Pons (tissue), 1 donor: Measurements from ENCODE around the gene EMX1.

ENCODE experiments used
- DNase-seq: peaks from one replicate; pipeline ENCODE4 v3.0.0-alpha.2; 2016; ENCODE audit warnings: low spot score

The EMX1 gene

DNA sequence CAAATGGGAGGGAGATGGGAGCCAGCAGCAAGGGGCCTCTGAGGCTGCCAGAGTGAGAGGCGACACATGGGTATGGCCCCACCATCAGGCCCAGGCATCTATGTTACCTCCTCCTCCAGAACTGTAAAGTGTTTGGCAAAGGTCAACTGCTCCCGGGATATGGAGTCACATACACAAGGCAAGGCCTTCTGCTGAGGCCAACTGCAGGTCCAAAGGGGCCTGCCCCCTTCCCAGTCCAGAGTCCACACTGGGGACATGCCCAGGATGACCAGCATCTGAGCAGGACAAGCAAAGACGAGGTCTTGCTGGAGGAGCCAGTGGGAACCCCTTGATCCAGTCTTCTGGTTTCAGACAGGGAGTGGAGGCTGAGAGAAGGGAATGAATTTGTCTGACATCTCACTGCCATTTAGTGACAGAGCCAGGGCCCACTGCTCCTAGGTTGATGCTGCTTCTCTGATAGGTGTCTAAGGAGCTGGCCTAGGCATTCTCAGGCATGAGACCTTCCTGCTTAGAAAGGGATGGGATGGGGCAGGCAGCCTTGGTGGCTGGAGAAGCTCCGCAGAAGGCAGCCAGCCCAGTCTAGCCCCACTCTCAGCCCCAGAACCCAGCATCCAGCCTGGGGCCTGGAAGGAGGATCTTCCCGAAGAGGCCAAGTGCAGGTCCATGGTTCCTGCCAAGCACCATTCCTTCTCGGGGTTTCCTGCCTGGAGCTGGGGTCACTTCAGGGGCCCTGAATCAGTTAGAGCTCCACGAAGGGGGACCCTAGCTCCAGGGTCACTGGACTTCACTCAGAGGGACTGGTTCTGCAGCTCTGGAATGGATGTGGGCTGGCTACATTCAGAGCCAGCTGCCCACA is 26.4 kb downstream of the EMX1 start:
- no peak for DNase-seq

DNA sequence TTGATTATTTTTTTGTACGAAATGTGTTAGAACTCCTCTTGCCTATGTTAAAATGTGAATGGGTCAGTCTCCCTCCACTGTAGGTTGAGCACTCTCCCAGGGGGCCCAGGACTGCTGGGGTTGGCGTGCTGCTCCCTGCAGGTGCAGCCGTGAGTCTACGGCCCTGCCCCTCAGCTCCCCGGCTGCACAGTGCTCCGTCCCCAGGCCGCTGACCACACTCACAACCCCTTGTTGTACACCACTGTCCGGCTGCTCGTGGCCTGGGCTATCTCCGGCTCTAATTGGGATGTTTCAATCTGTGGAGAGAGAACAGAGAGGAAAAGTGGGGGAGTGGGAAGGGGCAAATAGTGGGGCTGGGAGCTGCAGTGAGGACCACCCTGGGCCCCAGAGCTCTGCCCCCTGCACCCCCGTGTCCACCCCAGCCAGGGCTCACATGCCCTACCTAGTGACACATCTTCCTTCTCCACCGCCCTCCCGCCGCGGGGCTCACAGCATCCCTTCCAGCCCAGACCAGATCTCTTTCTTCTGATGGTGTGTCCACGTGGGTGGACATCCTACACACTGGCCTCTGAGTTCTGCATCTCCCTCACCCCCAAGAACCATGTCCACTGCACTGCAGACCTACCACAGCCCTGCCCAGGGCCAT is 27.6 kb downstream of the EMX1 start:
- DNase-seq, result no peak

DNA sequence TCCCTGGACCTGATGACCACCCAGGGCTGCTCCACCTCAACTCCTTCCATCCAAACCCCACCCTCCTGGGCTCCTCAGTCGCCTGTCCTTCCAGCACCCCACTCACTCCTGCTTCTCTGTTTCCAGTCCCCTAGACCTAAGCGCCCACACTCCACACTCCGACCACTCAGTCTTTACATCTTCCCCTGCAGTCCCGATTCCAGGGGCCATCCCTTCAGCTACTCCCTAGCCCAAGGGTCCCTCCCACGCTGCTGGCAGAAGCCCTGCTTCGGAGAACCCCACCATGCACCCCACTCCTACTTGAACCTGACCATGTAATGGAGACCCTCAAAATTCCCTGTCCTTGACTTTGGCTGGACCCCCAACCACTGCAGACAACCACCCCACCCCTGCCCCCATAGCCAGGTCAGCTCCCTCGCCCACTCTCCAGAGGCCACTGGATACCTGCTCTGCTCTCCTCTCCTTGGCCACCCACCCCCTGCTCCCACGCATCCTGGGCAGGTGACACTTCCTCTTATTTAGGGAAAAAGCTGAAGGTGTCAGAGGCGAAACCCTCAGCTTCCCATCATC is 28.2 kb downstream of the EMX1 start:
- DNase-seq, result no peak

DNA sequence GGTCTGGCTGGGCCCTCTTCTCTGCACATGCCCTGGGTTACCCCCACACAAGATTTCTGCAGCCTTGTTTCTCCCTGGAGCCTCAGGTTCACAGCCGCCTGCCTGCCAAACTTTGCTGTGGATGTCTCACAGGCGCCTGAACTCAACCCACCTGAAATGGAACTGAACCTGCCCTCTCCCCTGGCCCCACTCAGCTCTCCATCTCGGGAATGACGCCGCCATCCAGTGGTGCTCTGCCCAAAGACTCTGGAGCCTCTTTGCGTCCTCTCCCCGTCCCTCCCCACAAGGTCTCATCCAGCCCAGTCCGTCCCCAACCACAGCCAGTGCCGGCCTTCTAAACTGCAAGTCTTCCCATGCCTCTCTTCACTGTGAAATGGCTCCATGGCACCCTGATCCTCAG is 29.1 kb downstream of the EMX1 start:
- DNase-seq, result no peak

DNA sequence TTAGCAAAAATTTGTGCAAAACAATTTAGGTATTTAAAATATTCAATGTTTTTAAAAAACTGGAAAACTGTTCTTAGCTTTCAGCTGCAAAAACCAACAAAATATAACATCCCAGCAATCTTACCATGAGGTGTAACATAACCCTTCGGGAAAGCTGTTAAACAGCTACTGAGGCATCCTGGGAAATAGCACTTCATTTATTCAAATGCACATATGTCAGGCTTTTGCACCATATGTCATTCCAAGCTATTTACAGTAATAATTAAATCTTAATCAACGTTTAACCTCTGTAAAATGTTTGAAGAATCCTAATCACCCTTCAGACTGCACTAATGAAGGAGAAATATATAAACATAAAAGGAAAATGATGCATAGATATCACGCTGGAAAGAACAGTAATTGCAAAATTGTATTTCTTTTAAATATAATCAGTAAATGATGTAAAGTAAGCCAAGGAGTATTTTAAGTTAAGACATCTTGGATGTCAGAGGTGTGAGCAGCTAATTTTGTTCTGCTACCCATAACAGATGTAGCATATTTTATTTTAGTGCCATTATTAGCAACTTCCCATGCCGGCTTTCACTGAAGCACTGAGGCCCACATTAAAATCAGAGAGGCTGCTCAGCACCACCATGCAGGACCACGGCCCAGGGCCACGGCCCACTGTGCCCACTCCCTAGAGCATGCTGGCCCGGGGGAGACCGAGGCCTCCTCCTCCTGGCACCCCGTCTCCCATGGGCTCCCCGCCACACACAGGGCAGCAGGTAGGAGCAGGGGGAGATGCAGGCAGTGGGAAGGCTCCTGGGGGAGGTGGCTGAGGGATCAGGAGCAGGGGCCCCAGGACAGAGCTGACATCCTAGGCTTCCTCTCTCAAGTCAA is 30.9 kb downstream of the EMX1 start:
- no peak for DNase-seq

DNA sequence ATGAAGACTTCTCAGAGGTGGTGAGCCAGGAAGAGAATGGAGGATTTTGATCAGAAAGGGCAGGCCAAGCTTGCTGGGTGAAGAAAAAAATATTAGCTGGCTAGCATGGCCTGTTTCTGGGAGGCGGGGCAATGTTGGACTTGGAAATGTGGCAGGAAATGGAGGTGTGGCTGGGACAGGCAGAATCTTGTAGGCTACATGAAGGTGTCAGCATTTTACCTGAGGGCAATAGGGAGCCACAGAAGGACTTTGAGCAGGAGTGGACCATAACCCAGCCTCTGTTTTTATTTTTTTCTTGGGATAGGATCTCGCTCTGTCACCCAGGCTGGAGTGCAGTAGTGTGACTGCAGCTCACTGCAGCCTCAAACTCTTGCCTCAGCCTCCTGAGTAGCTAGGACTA is 31.7 kb downstream of the EMX1 start:
- DNase-seq, result no peak

DNA sequence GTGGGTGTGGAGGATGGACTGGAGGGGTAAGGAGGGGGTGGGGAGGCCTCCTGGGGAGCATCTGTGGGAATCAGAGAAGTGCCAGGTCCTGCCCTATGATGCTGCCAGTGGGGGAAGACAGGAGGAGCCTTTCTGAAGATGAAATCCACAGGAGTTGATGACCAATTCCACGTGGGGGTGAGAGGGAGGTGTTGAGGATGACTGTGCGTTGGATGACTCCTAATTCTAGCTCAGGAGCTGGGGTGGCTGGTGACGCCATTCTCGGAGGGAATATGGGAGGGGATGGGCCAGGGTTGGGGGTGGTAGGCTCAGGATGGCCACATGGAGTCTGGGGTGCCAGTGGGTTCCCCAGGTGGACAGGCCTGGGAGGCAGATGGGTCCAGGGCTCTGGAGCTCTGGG is 32.3 kb downstream of the EMX1 start:
- DNase-seq, result no peak

DNA sequence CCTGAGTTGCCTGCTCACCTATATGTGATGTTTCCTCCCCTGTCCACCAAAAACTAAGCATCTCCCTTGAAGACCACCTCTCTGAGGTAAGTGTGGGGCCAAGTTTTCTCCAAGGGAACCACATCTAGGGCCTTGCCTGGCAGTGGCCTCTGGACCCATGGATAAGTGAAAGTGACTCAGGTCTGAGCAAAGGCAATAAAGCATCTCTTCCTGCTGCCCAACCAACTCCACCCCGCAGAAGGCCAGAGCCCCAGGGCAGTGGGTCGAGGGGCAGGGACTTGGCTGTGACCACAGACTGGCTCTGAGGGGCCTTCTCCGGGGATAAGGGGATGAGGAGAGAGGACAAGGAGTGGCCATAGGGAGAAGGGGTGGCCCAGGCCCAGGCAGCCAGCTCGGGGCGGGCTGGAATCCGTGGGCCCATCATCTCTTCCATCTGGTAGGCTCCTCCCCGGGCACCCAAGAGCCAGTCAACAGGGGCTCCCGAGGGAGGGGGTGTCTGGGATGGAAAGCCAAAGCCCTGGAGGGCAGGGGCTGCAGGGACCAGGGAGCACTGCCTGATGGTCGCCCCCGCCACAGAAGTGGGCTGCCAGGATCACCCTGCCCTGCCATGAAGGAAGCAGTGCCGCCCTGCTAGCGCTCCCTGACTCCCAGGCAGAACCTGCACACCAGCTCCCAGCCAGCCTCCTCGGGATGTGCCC is 33.4 kb downstream of the EMX1 start:
- DNase-seq, result no peak

DNA sequence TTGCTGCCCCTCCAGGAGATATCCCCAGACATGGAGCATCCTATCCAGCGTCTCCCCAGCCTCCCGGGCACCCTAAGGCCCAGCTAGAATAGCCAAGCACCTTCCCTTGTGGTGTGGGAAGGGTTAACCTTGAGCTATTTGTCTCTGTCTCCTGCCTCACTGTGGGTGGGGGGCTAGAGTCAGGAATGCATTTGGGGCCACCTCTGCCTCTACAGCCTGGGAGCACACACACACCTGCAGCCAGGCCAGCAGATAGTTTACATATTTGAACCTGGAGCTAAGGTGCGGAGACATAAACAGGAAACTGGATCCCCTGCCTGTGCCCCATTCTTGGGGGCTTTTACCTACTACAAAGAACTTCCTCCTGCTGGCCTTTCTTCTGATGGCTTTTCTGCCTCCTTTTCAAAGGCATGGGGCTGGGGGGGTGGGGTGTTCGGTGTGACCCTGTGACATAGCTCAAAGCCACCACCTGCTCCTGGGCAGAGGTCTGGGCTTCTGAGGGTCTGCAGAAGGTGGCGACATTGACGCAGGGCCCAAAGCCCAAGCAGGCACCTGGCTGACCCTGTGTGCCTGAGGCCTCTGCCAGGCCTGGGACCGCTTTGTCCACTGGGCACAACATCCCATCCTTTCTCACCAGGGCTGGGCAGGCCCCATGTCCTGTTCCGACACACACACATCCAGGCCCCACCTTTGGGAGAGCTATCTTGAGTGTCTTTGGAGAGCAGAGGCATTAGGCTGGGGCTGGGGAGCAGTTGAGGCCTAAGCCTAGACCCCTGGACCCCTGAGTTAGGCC is 34.2 kb downstream of the EMX1 start:
- no peak for DNase-seq

DNA sequence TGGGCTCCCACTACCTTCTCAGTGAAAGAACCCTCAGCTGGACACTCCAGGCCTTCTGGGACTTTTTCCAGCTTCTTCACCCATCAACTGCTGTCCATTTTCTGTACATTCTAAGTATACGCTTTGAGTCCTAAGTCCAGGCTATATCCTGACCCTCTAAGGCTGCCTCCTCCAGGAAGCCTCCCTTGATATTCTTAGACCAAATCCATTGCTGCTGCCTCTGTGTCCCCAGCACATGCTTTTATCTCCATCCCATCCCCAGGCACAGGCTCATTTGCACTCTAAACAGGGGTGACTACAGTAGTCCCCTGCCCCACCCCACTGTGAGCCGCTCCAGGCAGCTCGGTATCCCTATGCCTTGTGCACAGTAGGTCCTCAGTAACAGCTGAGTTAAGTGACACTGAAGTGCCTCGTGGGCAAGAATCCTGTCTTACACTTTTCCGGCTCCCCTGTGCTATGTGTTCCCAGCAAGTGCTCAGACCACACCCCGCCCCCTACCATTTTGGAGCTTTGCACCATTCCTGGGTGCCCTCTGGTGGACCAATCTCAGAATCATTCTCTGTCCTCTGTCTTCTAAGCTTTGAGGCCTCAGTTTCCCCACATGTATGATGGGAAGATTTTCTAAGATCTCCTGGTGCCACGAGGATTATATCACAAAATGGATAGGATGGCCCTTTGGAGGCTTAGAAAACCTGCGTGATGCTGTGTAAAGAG is 34.9 kb downstream of the EMX1 start:
- no peak for DNase-seq

DNA sequence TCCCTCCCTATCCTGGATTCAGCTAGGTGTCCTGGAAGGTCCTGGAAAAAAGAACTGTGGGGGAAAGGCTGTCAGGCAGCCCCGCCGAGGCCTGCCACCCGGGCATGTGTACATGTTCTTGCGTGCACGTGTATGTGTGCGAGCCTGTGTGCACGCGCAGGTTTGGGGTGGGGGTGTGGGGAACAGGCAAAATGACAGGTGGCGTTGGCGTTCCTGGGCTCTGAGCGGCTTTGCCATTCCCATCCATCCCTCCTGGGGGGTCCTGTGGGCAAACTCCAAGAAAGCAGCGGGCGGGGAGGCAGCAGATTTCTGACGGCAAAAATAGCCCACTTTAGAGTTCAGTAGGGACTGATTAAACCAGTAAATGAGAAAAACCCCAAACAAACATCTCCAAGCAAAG is 35.6 kb downstream of the EMX1 start:
- no peak for DNase-seq

DNA sequence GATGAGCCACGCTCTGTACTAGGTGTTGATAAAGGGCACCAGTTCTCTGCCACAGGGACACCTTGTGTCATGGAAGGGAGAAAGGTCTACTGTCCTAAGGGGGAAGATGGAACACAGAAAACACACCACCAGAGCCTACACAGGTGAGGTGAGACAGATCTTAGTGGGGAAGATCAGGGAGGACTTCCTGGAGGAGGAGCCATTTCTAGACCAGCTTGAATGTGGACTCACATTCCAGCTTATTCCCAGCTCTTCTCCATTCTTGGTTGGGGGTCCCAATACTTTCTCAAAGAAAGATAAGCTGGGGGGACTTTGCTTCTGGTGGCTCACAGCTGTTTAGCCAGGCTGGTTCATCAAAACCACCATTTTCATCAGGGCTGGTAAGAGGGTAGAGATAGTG is 36.2 kb downstream of the EMX1 start:
- DNase-seq, result no peak

DNA sequence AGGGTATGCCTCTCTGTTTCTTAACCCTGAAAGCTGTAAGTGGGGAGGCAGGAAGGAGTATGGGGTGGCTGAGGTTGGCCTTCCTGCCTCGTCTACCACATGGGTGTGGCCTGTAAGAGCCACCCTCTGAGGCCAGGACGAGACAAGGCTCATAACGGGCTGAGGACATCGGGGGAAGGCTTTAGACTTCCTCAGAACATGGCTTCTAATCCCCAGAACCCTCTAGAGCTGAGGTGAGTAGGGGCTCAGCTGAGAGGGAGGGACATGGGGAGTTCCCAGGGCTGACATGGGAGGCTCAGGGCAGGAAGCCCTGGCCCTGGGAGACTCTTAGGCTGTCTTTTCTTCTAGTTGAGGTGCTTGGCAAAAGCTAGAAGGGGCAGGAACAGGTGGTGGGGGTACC is 36.7 kb downstream of the EMX1 start:
- no peak for DNase-seq

DNA sequence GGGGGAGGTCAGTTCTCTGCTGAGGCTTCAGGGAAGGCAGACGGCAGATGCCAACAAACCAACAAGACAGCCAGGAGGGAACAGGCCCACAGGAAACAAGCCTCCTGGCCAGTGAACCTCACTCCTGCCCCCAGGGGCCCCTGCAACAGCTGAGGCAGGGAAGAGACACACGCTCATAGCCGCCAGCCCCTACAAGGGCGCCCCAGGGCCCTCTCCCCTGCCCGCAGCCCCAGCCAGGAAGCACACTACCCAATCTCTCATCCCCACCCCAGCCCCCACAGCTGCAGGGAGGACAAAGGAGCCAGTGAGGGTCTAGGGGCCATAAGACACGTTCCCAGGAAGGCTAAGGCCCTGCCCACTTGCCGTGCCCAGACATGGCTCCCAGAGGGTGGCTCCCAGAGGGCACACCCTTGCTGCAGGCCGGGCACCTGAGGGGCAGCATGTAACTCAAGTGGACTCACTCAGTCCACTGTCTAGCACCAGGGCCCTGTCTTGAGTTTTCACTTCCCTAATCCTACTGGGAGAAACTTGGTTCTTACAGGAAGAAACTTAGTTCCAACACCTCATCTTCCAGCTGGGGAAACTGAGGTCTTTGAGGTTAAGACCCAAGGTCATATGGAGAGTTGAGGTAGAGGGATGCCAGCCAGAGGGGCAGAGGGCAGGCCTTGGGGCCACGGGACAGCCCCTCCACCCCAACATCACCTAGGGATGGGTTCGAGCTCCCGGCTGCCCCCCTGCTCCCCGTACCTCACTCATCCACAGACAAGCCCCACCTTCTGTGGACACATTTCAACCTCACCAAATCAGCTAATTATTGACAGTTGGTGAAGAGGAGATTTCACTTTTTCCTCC is 37.3 kb downstream of the EMX1 start:
- DNase-seq, result no peak

DNA sequence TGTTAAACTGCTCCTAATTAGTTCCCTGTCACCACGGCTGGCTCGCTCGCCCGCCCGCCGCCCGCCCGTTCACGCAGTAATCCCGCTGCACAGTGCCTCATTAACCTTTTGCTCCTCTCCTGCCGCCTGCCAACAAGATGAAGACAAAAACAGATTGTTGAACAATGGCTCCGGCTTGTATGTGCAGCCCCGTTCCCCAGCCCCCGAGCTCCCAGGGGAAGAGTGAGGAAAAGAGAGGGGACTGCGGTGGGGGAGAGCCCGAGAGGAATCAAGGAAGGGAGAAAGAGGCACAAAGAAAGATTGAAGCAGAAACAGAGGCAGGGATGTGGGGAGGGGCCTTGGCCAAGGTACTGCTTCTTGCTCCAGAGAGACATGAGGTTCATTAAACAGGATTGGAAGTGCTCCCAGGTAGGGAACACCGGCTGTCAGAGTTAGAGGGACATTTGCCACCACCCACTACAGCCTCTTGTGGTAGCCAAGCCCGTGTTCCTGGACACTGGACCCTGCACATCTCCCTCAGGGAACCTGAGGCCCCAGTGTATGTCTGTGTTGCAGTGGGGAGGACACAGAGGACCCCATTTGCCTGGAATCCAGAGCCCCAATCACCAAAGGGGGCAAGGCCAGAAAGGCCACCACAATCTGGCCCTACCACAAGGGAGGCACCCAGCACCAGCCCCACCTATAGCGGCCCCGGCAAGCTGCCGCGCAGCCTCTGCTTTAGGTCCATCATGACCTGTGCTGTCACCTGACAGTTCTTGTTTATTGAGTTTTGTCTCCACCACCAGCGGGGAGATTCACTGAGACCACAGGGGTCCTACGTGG is 38.1 kb downstream of the EMX1 start:
- no peak for DNase-seq

DNA sequence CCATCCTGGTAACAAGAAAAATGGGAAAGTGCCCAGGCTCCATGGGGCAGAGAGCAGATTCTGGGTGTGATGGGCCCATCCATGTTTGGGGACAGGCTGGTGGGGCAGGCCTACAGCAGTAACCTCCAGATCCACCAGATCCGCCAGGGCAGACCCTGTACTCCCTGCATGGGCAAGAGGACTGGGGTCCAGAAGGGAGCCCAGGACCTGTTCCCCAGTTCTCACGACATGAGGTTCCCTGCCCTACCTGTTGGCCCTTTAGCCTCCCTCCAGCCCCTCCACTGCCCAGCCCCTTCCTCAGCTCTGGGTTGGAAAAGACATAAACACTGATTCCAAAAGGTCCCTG is 38.7 kb downstream of the EMX1 start:
- DNase-seq, result no peak

DNA sequence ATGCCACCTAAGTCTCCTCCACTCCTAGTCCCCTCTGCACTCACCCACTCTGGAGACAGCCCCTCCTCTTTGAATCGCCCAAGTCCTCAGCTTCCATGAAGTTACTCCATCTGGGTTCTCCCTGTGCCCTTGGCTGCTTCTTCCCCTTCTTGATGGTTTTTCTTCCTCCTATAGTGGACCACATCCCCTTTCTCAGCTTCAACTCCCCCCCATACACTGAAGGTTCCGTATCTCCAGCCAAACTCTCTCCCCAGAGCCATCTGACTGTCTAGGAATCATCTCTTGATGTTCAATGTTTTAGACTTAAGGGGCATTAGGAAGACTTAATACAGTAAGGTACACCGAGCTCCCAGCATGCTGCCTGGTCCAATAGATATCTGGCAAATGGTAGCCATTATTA is 39.6 kb downstream of the EMX1 start:
- DNase-seq, result peak; percentile 69

DNA sequence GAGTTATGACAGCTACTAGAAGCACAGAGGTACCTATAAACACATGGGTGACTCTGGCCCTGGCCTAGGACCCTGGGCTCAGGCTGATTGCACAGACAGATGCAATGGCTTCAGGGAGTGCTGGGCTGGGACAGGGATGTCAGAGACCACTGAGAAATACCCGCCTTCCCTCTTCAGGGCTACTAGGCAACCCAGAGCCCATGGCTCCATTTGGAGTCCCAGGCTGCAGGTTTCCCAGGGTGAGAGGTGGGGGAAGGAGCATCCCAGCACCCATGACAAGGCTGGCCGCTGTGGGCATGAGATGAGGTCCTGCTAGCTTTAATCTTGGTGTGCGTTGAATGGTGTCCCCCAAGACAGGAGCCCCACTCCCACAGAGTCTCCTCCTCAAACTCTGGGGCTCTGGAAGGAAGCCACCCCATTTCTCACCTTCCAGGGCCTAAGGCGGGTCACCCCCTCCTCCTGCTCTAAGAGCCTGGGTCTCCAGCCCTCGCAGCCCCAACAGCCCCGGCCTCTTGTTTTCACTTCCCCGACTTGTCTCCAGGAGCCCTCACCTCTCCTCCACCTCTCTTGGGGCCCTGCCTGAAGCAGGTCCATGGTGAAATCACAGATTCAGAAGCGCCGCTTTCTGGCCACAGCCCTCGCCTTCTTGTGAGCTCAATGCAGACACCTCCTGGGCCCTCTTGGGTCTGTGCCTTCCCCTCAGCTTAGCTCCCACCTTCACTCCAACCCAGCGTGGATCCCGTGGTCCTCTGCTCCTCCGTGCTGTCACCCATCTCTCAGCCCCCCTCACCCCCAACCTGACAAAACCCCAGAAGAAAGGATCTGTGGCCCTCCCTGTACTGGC is 41.4 kb downstream of the EMX1 start:
- no peak for DNase-seq
